Putamen (tissue), 1 donor: ENCODE measurements around the gene CACNG1.
"Not testable (repeated sequence)": the region's sequence is repeated elsewhere in the genome, so short reads cannot be mapped to it uniquely, and the experiment has no call there.

Experiments used
- DNase-seq: peaks from one replicate; pipeline ENCODE4 v3.0.0-alpha.2; 2016; ENCODE audit warnings: low spot score

Gene CACNG1

GRCh38 chr17:67080804-67081203 is 36.5 kb downstream of the CACNG1 start:
- DNase-seq: no peak

GRCh38 chr17:67082107-67082506 is 37.8 kb downstream of the CACNG1 start:
- no peak for DNase-seq

GRCh38 chr17:67085406-67085805 is 41.1 kb downstream of the CACNG1 start:
- DNase-seq: no peak

- DNase-seq: no peak
Measured at GRCh38 chr17:67088639-67089038, 44.3 kb downstream of the CACNG1 start.

GRCh38 chr17:67090341-67090740 is 46.0 kb downstream of the CACNG1 start:
- DNase-seq: no peak

GRCh38 chr17:67092291-67092690 is 47.9 kb downstream of the CACNG1 start:
- DNase-seq: no peak

- not testable (repeated sequence) for DNase-seq
Measured at GRCh38 chr17:67092710-67093109, 48.4 kb downstream of the CACNG1 start.

DNA sequence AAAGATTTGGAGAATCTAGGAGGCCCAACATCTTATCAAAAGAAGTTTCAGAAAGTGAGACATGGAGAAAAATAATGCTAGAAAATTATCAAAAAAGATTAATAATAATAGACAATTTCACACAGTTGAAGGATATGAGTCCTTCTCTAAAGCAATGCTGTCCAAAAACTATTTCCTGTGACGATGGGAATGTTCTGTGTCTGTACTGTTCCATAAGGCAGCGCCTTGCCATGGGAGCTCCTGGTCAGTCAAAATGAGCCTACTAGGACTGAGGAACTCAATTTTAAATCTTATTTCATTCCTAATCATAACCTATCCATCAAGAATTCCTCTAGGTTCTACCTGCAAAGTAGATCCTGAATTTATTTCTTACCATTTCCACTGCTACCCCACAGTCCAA is 49.0 kb downstream of the CACNG1 start:
- no peak for DNase-seq

- DNase-seq: not testable (repeated sequence)
Measured at GRCh38 chr17:67095291-67095690, 50.9 kb downstream of the CACNG1 start.

GRCh38 chr17:67095803-67096202 is 51.4 kb downstream of the CACNG1 start:
- no peak for DNase-seq

DNA sequence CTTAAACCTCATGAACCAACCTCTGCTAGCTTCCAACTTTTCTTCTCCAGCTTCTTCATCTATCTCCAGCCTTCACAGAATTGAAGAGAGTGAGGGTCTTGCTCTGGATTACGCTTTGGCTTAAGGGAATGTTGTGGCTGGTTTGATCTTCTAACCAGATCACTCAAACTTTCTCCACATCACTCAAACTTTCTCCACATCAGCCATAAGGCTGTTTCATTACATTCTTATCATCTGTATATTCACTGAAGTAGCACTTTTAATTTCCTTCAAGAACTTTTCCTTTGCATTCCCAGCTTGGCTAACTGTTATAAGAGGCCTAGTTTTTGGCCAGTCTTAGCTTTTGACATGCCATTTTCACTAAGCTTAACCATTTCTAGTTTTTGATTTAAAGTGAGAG is 52.3 kb downstream of the CACNG1 start:
- no peak for DNase-seq

DNA sequence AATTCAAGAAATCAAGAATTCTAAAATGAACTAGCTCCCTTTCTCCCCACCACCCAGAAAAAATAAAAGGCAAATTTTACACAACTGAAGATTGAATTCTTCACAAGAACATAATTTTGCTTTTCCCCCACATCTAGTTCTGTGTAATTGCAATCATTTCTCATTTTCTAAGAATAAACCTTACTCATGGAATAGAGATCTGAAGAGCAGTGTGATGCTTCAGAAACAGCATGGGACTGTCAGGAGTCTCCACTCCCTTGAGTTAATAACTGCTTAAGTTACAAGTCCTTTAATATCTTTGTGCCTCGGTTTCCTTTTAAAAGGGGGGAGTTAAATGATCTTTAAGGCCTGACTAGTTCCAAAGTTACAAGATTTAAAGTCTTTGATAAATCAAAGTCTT is 53.7 kb downstream of the CACNG1 start:
- DNase-seq: no peak

- DNase-seq: not testable (repeated sequence)
Measured at GRCh38 chr17:67104641-67105040, 60.3 kb downstream of the CACNG1 start.

- DNase-seq: no peak
Measured at GRCh38 chr17:67105213-67105612, 60.9 kb downstream of the CACNG1 start.
